HG03575 (cell line): Measurements from ENCODE around the gene CLEC2B.

Source experiments
- ATAC-seq: cut with Tn5 transposase; IDR thresholded peaks from one replicate; pipeline ENCODE4 v1.9.1; 2021; ENCODE audit not compliant: unreplicated experiment, insufficient number of reproducible peaks, low FRiP score; ENCODE audit errors: extremely low read depth

The CLEC2B gene

DNA sequence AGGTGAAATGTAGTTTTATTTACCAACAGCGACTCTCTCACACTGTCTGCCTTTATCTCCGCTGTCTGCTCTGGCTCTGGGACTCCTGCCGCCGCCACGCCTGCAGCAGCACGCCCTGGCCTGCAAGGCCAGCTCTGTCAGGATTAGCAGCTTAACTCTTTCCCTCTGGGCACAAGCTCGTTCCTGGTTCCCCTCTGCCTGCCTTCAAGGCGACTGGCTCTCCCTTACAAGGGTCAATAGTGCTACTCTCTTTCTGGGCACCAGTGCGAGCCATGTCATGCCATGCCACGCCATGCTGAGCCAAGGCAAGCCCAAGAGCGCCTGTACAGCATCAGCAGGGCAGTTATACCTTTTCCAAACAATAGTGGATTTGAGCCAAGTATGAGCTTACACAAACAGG lies 3.6 kb upstream of the CLEC2B start:
- ATAC-seq = no peak

DNA sequence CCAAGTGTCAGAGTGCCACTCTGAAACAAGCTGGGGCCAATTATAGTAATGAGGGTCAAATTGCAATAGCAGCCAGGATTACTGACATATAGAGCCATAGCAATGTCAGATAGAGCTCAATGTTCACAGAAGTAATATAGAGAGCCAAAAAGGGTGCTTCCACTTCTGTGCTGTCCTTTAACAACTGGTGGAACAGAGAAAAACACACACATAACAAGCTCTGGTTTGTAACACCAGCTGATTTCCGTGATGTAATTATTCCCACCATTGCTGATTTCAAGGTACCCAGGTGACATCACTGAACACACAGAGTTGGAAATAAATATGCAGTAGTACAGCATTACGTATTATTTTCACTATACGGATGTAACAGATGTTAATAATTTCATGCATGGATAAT lies 3.0 kb upstream of the CLEC2B start:
- no peak for ATAC-seq

DNA sequence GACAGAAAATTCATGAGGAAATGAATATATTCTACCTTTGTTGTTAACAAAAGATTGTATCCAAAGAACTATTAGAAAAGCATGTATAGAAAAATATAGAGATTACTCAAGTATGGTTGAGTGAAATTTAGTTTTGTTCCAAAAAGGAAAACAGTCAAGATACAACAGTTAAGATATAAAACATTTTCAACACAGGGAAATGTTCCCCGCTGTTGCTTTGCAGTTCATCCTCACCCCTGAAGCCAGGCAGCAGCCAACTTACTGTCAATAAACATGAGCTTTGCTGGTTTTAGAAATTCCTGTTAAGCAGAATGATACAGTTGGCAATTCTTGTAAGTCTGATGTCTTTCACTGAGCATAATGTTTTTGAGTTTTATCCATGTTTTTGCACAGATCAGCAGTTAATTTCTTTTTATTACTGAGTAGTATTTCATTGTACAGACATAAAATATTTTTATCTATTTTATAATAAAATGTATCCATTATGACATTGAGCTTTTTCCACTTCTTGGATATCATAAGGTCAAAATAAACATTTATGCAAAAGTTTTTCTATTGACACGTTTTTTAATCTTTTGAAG lies 1.2 kb upstream of the CLEC2B start:
- no peak for ATAC-seq

DNA sequence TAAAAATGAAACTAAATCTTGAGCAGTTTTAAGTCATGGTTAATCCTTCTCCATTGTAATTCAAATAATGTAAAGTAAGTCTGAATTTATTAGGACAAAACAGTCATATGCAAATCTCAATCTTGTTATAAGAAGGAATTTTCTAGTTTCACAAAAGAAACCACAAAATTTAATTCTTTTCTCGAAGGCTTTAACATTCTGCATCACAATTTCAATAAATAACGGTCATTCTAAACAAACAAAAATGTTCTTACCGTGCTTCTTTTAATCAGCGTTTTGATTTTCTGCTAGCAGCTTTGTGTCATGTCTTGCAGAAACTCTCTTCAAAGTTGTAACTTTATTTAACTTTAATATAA lies 225 bp downstream of the CLEC2B start:
- no peak for ATAC-seq

DNA sequence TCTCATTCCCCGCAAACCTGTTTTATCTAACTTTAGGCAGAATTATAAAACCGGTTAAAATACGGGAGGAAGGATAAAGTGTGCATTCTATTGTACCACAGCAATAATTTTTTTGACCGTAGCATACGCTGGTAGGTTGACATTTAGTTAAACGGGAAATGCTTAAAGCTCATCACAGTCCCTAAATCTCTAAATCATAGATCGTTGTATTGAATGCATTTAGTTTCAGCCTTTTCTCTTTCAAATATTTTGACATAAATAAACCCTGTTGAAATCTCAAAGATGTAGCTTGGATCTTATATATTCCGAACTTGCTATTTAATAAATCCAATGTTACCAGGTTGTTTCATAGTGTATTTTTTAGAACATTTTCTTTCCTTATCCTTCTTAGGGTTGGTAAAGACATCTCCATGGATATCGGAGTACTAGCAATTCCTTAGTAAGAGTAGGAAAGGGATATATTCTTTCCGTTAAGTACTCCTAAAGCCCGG lies 798 bp downstream of the CLEC2B start:
- ATAC-seq = no peak

DNA sequence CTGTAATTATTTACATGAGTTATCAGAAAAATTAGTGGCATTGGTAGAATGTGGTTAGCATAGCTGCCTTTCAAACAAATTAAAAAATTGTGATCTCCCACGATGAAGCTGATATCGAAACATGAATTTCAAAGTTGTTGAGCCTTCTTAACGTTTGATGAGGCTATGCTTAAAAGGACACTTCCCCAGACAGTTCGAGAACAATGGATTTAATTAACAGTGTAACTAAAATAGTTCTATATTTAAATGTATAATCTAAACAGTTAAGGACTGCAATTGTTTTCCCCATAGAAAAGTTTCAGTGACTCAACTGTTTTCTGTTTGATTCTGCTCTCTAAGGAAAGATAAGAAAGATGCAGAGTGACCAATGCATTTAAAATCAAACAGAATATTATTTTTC lies 1.6 kb downstream of the CLEC2B start:
- no peak for ATAC-seq

DNA sequence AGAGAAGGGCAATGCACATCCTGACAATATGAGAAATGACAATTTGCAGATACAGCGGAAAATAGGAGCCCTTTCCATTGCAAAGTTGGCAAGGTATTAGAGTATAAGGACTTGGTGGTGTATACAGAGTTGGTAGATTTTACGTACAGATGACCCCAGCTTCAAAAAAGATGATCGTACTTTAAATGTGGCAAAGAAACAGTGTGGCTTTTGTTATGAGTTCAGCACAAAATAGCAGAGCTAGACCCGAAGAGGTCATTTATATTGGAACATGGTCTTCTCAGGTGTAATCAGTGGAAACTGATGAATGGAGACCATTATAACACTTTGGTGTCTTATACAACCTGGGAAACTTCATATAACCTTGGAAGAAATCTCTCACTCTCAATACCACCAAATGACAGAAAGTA lies 2.3 kb downstream of the CLEC2B start:
- no peak for ATAC-seq

DNA sequence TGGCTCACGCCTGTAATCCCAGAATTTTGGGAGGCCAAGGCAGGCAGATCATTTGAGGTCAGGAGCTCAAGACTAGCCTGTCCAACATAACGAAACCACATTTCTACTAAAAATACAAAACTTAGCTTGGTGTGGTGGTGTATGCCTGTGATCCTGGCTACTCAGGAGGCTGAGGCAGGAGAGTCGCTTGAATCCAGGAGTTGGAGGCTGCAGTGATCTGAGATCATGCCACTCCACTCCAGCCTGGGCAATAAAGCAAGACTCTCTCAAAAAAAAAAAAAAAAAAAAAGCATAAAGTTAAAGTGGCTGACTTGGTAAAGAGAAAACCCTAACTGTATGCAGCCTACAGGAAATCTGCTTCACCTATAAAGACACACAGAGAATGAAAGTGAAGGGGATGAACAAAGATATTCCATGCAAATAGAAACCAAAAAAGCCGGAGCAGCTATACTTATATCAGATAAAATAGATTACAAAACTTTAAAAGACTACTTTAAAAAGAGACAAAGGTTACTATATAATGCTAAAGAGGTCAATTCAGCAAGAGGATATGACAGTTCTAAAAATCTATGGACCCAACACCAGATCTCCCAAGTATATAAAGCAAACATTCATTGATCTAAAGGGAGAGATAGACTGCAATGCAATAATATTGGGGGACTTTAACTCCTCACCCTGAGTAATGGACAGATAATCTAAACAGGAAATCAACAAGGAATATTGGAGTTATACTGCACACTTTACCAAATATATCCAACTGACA lies 4.1 kb downstream of the CLEC2B start:
- no peak for ATAC-seq

DNA sequence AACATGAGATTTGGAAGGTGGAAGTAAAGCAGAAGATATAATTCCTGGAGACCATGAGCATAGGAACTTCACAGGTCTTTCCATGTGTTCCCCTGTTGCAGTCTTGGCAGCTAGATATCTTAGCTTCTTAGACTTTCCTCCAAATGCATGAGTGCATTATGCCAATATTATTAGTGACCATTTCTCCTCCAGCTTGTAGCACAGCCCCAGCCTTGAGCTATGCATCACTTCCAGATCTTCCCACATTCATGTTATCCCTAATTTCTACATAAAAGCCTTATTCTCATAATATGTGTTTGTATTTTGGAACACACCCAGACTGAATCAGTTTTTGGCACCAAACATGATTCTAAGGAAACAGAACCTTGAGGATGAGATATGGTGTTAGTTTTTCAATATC lies 11.0 kb downstream of the CLEC2B start:
- ATAC-seq = no peak

DNA sequence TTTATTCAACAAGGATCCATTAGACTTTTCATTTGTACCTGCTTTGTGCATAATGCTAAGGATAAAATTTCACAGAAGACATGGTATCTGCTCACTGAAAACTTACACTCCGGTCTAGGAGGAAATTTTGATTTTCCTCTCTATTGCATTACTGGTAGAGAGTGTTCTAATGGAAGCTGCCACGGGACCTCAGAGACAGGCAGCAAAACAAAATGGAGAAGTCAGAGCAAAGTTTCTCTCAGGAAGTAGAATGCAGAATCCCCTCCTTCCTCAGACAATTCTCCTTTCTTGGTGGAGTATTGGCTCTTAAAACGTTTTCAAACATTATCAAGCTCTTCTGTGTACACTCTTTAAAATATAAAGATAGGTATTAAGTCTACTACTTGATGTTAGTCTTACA lies 12.3 kb downstream of the CLEC2B start:
- ATAC-seq = no peak

DNA sequence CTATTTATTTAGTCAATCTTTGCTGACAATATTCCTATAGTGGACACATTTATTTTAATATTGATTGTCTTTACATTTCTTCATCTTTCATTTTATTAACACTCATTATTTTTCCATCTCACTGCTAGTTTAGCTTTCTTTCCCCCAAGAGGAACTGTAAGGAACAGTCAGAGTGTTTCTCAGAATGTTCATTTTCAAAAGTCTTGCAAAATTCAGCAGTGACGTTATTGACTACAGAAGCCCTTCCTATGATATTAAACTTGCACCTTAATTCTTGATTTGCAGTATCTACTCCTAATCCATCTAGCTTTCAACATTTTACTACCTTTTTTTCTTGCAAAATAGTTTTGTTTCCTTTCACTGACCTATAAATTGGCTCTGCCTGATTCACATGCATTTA lies 13.0 kb downstream of the CLEC2B start:
- ATAC-seq = no peak

DNA sequence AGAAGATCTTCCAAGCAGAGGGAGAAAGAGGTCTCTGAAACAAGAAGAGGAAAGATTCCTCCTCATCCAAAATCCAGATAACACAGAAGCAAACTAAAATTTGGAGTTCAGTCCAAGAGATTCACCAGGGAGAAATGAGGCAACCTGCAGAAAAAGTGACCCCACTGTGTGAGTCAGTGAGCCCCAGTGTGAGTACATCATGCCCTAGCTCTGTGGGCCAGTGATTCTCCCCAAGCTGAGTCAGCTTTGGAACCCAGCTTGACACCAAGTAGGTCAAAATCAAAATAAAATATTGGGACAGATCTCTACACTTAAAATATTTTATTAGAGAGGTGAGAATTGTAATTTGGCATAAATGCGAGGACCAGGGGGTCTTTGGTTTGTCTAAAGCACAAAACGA lies 17.2 kb downstream of the CLEC2B start:
- ATAC-seq = no peak

DNA sequence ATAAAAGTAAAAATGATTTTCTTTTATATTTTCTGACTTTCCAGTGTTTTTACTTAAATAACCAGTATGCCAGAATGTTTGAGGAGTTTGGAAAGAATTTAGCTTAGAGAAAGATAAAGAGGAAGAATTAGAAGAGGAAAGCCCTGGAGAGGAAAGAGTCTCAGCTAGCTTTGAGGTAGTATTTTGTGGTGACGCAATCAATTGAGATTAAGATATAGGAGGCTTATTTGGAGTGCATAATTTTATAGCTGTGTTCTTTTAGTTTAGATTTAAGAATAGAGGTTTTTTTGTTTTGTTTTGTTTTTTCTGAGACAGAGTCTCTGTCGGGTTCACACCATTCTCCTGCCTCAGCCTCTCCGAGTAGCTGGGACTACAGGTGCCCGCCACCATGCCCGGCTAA lies 18.1 kb downstream of the CLEC2B start:
- ATAC-seq = no peak

DNA sequence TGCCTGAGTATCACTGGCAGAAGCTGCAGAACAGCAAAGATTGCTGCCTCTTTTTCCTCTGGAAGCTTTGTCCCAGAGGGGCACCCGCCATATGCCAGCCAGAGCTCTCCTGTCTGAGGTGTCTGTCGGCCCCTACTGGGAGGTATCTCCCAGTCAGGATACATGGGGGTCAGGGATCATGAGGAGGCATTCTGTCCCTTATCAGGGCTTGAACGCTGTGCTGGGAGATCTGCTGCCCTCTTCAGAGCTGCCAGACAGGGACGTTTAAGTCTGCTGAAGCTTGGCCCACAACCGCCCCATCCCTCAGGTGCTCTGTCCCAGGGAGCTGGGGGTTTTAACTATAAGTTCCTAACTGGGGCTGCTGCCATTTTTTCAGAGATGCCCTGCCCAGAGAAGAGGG lies 20.3 kb downstream of the CLEC2B start:
- no peak for ATAC-seq

DNA sequence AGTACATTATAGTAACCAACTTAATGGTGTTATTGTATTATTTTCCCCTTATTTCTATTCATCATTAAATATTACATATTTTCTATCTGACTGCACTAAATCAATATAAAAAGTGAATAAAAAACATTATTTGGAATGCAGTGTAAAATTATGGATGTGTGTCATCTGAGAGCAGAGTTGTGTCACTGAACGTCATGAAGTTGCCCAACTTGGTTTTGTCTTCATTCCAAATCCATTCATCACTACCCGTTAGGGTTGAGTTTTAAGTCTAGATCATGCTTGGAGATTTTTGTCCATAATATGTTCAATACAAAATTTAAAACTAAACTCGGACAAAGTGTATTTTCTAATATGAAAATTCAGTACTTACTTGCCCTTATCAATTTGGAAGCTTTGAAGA lies 25.7 kb downstream of the CLEC2B start:
- ATAC-seq = no peak

DNA sequence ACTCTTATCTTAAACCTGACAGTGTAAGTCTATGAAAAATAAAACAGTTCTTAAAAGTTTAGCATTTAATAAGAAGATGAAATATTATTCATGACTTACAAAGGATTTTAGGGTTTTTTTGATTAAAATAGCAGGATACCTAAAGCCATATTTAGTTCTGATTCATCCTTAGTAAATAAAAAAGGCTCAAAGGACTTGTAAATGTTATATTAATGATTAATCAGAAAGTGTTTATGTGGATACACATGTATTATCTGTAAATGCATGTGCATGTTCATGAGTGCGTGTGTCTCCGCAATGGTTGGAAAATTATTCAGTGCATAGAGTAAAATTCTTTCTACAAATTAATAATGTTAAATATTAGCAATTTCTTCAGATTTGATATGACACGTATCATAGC lies 37.4 kb downstream of the CLEC2B start:
- no peak for ATAC-seq

DNA sequence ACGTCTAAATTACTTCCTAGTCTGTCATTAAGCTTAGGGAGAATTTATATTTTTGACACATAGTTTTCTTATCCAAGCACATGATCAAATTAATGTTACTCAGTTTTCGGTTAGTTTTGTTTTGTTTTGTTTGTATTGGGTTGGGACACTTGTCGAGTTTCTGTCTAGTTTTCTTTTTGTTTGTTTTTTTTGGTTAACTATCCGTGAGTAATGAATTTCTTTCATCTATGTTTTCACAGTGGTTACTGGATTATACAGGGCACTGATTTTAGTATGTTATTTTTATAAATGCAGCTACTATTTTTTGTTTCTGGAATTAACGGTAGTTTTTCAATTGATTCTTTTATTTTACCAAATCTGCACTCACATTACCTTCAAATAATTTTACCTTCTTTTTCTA lies 39.2 kb downstream of the CLEC2B start:
- ATAC-seq = no peak

DNA sequence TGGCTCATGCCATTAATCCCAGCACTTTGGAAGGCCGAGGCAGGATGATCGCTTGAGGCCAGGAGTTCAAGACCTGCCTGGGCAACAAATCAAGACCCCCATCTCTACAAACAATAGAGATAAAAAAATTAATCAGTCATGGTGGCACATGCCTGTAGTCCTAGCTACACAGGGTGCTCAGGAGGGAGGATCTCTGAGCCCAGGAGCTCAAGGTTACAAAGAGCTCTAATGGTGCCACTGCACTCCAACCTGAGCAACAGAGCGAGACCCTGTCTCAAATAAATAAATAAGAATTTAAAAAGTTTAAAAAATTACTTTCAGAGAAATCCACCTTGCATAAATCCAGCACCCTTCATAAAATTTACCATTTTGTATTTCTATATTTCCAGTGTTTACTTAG lies 39.7 kb downstream of the CLEC2B start:
- no peak for ATAC-seq

DNA sequence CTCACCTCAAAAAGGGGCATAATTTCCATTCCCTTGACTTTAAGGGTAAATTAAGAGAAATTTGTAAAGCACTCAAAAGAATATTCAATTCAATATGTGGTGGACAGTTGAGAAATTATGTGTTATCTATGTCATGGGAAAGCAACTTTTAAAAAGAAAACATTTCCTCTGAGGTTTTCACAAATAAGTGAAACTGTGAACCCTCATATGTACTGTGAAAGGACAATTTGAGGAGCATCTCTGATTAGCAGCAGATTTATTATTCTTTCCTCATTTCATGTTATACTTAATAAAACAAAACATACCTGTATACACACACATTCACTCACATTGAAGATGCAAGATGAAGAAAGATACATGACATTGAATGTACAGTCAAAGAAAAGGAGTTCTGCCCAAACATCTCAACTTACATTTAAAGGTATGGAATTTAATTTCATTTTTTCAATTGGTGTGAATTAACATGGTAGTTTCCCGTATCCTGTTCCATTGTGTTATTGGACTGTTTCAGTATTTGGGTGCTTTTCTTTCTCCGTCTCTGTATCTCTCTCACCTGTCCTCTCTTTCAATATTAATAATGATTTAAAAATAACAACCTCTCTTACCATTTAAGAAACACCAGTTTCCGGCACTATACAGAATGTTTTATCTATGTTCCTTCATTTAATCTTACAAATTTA lies 41.8 kb downstream of the CLEC2B start, which contains the start of gene KLRF1:
Gene KLRF1, plus strand, starts transcription at position 273 of the 680 bp plus-strand sequence. Its CDS starts 64 bp downstream, at position 337.
- ATAC-seq = no peak

DNA sequence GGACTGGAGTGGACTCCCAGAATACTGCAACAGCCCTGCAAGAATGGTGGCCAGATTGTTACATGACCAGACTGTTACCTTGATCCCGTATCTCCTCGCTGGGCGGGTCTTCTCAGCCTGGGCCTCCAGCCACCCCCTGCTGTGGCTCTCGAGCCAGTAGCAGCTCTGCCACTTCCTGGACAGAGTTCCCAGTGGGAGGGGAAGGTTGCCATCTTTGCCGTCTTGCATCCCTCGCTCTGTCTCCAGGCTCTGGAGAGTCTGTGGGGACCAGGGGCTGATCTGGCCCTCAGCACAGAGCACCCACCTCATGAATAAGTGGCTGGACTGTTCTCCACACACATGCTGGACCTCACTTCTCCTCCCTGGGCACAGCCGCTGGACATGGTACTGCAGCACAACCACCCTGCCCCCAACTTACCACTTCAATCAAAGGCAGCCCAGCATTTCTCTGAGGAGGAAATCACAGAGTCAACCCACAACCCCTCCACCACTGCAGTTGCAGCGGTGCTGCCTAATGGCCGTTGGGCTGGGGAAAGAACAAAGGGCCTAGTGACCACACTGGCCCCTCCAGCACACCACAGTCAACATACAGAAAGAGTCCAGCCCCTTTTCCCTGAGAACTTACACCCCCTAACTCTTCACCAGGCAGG lies 48.7 kb downstream of the CLEC2B start:
- no peak for ATAC-seq
